A549 (cell line): ENCODE measurements around the gene DOCK9. TPM values are rescaled to one million over a fixed set of nuclear protein-coding genes. Genes with fewer than 3 reads are reported as not detected.

Experiments
- ATAC-seq, 2 experiments: fragments of 200-7000 bp in 1 of 2; fragments of >200 bp in 1 of 2; cut with Nextera tagmentation in 1 of 2; cut with Tn5 transposase in 1 of 2; 3 replicates each; pipeline versions ENCODE4 v1.8.0 to v1.9.1; 2018 to 2020; ENCODE audit warnings: mild to moderate bottlenecking in 1 of 2, moderate library complexity in 1 of 2
- CTCF ChIA-PET: fragments of 300-600 bp; sonication (Branson Sonifier 250); formaldehyde crosslinking; extraction: SDS; loops from one replicate; lab custom pipeline; 2021; ENCODE audit warnings: antibody characterized with exemption, inconsistent platforms; lab: Yijun Ruan, JAX
- POLR2A ChIA-PET: fragments of 350-600 bp; formaldehyde crosslinking; extraction: SDS; loops from one replicate; lab custom pipeline; 2021; ENCODE audit warnings: antibody characterized with exemption, inconsistent platforms; lab: Yijun Ruan, JAX
- DNase-seq, 2 experiments: peaks; one replicate each; pipeline versions ENCODE4 v3.0.0 to v3.0.0-alpha.2; 2011 to 2016; ENCODE audit warnings: low read depth in 1 of 2, low spot score in 1 of 2
- FAIRE-seq: peaks from 2 replicates; lab custom pipeline; 2011; peaks lifted over from hg19 to GRCh38; lab: Jason Lieb, UNC
- H3K27ac ChIP-seq, 2 experiments: fragments of >200 bp; sonication (Bioruptor Twin); formaldehyde crosslinking; 3 replicates each; pipeline ENCODE4 v1.5.1; 2016 to 2017
- H3K4me1 ChIP-seq: fragments of >200 bp; sonication (Bioruptor Twin); formaldehyde crosslinking; 3 replicates; pipeline ENCODE4 v1.6.1; 2016
- H3K4me2 ChIP-seq: fragments of >200 bp; sonication (Bioruptor Twin); formaldehyde crosslinking; 3 replicates; pipeline ENCODE4 v1.6.1; 2016
- H3K4me3 ChIP-seq: fragments of >200 bp; sonication (Bioruptor Twin); formaldehyde crosslinking; 3 replicates; pipeline ENCODE4 v1.5.1; 2016
- H3K9me3 ChIP-seq: fragments of >200 bp; sonication (Bioruptor Twin); formaldehyde crosslinking; 3 replicates; pipeline ENCODE4 v1.6.1; 2016
- CBX2 ChIP-seq: fragments of 200-600 bp; sonication (generic); IDR thresholded peaks from 2 replicates; pipeline ENCODE4 v1.6.1; 2016; ENCODE audit warnings: low read depth, mild to moderate bottlenecking, borderline replicate concordance
- CEBPB ChIP-seq, 2 experiments: fragments of >200 bp in 1 of 2; sonication (Bioruptor Twin) in 1 of 2; formaldehyde crosslinking in 1 of 2; IDR thresholded peaks; 2 replicates each; pipeline ENCODE4 v1.6.1; 2012 to 2016
- CHD2 ChIP-seq: fragments of 150-350 bp; IDR thresholded peaks from 2 replicates; pipeline ENCODE4 v1.6.1; 2014; ENCODE audit warnings: low read length; ENCODE audit not compliant: partially characterized antibody
- CHD4 ChIP-seq: fragments of 200-600 bp; sonication (generic); IDR thresholded peaks from 2 replicates; pipeline ENCODE4 v1.6.1; 2016; ENCODE audit warnings: antibody characterized with exemption, mild to moderate bottlenecking, borderline replicate concordance
- EHMT2 ChIP-seq: fragments of 200-600 bp; sonication (generic); IDR thresholded peaks from 2 replicates; pipeline ENCODE4 v1.6.1; 2016; ENCODE audit warnings: antibody characterized with exemption, low read depth, mild to moderate bottlenecking, moderate library complexity
- HDAC2 ChIP-seq: fragments of 200-600 bp; sonication (generic); IDR thresholded peaks from 2 replicates; pipeline ENCODE4 v1.6.1; 2016
- HEYL ChIP-seq: fragments of 250-450 bp; sonication (Bioruptor Pico); IDR thresholded peaks from 2 replicates; pipeline ENCODE4 v1.8.0; 2021; ENCODE audit warnings: mild to moderate bottlenecking, moderate library complexity
- HOXB5 ChIP-seq: fragments of 250-450 bp; sonication (Bioruptor Pico); IDR thresholded peaks from 2 replicates; pipeline ENCODE4 v1.5.0; 2020; ENCODE audit warnings: mild to moderate bottlenecking, moderate library complexity
- JUN ChIP-seq, 2 experiments: fragments of >200 bp; sonication (Bioruptor Twin); formaldehyde crosslinking; IDR thresholded peaks; 2 replicates in 1 of 2; 3 replicates in 1 of 2; pipeline ENCODE4 v1.6.1; 2016 to 2017
- JUNB ChIP-seq: fragments of >200 bp; sonication (Bioruptor Twin); formaldehyde crosslinking; IDR thresholded peaks from 2 replicates; pipeline ENCODE4 v1.6.1; 2016
- KDM1A ChIP-seq: fragments of 200-600 bp; sonication (generic); IDR thresholded peaks from 2 replicates; pipeline ENCODE4 v1.6.1; 2016; ENCODE audit warnings: low read depth, mild to moderate bottlenecking
- MAFK ChIP-seq: fragments of 450-650 bp; IDR thresholded peaks from 2 replicates; pipeline ENCODE4 v1.6.1; 2014; ENCODE audit not compliant: partially characterized antibody
- MAX ChIP-seq: IDR thresholded peaks from 2 replicates; pipeline ENCODE4 v1.6.1; 2012
- NFE2L2 ChIP-seq: fragments of 150-350 bp; conservative IDR thresholded peaks from 2 replicates; pipeline ENCODE4 v1.6.1; 2014; ENCODE audit warnings: low read length
- POLR2A ChIP-seq: IDR thresholded peaks from 2 replicates; pipeline ENCODE4 v1.6.1; 2012; ENCODE audit warnings: mild to moderate bottlenecking, low read length
- RAD21 ChIP-seq, 2 experiments: fragments of >200 bp in 1 of 2; sonication (Bioruptor Twin) in 1 of 2; formaldehyde crosslinking in 1 of 2; IDR thresholded peaks in 1 of 2; conservative IDR thresholded peaks in 1 of 2; 2 replicates in 1 of 2; 3 replicates in 1 of 2; pipeline ENCODE4 v1.6.1; 2012 to 2018; ENCODE audit warnings: inconsistent platforms in 1 of 2
- RCOR1 ChIP-seq: fragments of 150-350 bp; IDR thresholded peaks from 2 replicates; pipeline ENCODE4 v1.6.1; 2014; ENCODE audit warnings: antibody characterized with exemption, low read length, low read depth
- REST ChIP-seq: fragments of 200-600 bp; sonication (generic); IDR thresholded peaks from 2 replicates; pipeline ENCODE4 v1.6.1; 2016; ENCODE audit warnings: antibody characterized with exemption, mild to moderate bottlenecking, moderate library complexity
- SREBF2 ChIP-seq: fragments of 450-650 bp; IDR thresholded peaks from 2 replicates; pipeline ENCODE4 v1.6.1; 2014; ENCODE audit warnings: mild to moderate bottlenecking, moderate library complexity
- USF2 ChIP-seq: fragments of 450-650 bp; IDR thresholded peaks from 2 replicates; pipeline ENCODE4 v1.6.1; 2014; ENCODE audit warnings: antibody characterized with exemption
- ZNF302 ChIP-seq: fragments of 250-450 bp; sonication (Bioruptor Pico); IDR thresholded peaks from 2 replicates; pipeline ENCODE4 v1.9.0; 2021; ENCODE audit warnings: inconsistent platforms, mild to moderate bottlenecking, moderate library complexity
- WGBS: methylation state at CpG from one replicate; pipeline ENCODE4 v1.1.6; 2017; ENCODE audit errors: missing lambda C conversion rate; 5-methylcytosine and 5-hydroxymethylcytosine counted together
- polyA plus RNA-seq, 4 experiments: library from polyadenylated mRNA; depleted of rRNA in 3 of 4; stranded (reverse); fragments of >200 nt; fragmentation: RNase III in 1 of 4; extraction: RNeasy Plus Mini Kit Qiagen cat#74134 plus additional on column Dnase treatment in 1 of 4; gene quantifications; 2 replicates in 3 of 4; 3 replicates in 1 of 4; pipeline ENCODE4 v1.2.3, GENCODE V29; 2011 to 2017

DOCK9 gene
- polyA plus RNA-seq, 2 of the 4 experiments (the other 2 are of a cell fraction): 34.0 to 43.9 TPM

- no peak for TF ChIP-seq KDM1A
- TF ChIP-seq MAX: no peak
- TF ChIP-seq EHMT2: no peak
- no peak for TF ChIP-seq CEBPB (IDR thresholded peaks at IDR 0.05)
- no peak for TF ChIP-seq RCOR1
- no peak for TF ChIP-seq JUNB
- TF ChIP-seq REST: no peak
- TF ChIP-seq NFE2L2: no peak
- no peak for TF ChIP-seq POLR2A
Measured at GRCh38 chr13:98765996-98766519, 211.8 kb downstream of the DOCK9 start (continued).

- Histone ChIP-seq H3K27ac (peak overlapping the region in 1 of 2 experiments; percentile 39; a peak in 1 of 6 replicates), H3K9me3 (no peaks in the 10 kb centered on the region; the same call in 1 of the 3 replicates), H3K4me1 (no peaks in the 10 kb centered on the region), H3K4me2 (peak overlapping the region; percentile 47; the same call in 2 of the 3 replicates), H3K4me3 (no peak overlapping the region)
- CTCF ChIA-PET: no interaction called here
- FAIRE-seq (no peak), DNase-seq (no peak), ATAC-seq (no peak)
- WGBS: 86% methylated on average over 13 of the region's 15 CpGs
- TF ChIP-seq MAFK (no peak), USF2 (no peak), JUN (IDR thresholded peaks at IDR 0.05) (no peak), CHD4 (no peak), HOXB5 (CRISPR knock-in tag) (no peak), ZNF302 (CRISPR knock-in tag) (no peak), HDAC2 (no peak), RAD21 (conservative IDR thresholded peaks at IDR 0.05 in 1 of 2, IDR thresholded peaks at IDR 0.05 in 1 of 2) (no peak), CHD2 (no peak), NFE2L2 (no peak), SREBF2 (no peak), MAX (no peak), CBX2 (no peak), HEYL (no peak), CEBPB (IDR thresholded peaks at IDR 0.05) (no peak)
- POLR2A ChIA-PET: no interaction called here
Measured at GRCh38 chr13:98761986-98762616, 215.8 kb downstream of the DOCK9 start.
